HG02840 (cell line): ENCODE measurements around the gene ASPG.

Experiments used
- ATAC-seq: cut with Tn5 transposase; IDR thresholded peaks from one replicate; pipeline ENCODE4 v1.9.1; 2021; ENCODE audit warnings: mild to moderate bottlenecking, moderate library complexity, moderate number of reproducible peaks; ENCODE audit not compliant: unreplicated experiment, low FRiP score

Gene ASPG

DNA sequence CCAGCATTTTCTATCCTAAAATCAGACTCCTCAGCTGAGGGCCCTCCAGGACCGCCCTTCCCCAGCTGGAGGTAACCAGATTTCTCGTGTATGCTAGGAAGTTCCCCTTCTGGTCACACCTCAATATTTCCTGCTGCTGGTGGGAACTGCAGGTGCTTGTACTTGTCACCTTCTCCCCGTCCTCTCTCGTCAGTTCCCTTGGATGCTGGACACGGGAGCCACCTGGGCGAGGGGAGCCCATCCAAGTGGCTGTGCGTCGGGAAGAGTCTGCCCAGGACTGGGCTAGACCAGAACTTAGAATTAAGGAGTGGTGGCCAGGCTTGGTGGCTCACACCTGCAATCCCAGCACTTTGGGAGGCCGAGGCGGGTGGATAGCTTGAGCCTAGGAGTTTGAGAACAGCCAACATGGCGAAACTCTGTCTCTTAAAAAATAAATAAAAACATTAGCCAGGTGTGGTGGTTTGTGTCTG lies 29.7 kb downstream of the ASPG start:
- ATAC-seq = no peak

DNA sequence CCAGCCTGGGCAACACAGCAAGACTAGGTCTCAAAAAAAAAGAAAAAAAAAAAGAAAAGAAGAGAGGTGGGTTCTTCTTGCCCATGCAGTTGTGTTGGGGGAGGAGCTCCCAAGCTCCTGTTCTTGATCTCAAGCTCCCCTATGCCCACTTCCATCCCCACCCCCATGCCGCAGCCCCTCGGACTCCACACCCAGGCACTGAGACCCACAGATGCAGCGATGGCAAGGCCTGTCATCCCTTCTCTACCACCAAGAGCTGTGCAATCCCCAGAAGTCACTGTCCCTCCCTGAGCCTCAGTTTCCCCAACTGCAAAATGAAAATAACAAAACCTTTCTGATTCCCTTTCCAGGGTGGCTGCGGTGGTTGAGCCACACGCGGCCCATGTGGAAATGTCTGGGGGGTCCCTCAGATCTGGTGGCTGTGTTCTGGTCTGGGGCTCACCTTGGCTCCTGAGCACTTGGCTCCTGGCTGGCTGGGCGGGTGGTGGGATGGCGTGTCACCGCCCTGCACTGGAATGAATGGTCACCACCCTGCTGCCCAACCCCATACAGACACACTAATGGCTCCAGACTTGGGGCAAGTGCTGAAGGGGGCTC lies 30.3 kb downstream of the ASPG start:
- no peak for ATAC-seq

DNA sequence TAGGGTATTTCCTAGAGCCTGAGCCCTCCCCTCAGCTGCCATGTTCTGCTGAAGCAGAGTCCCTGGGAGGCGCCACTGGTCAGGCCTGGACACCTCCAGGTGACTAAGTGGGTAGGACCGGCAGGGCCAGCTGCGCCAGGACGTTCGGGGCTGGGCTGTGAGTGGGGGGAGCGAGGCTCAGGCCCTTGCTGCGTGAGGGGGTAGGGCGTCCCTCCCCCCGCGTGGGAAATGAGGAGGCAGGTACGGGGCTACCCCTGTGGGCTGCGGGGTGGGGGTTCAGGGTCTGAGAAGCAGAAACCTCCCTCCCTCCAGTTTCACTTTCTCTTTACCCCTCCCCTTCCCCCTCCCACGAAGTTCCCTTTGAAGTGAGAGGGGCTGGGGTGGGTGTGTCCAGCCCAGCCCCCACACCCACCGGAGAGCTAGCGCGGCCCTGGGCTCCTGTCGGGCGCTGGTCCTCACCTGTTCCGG lies 30.8 kb downstream of the ASPG start:
- no peak for ATAC-seq

DNA sequence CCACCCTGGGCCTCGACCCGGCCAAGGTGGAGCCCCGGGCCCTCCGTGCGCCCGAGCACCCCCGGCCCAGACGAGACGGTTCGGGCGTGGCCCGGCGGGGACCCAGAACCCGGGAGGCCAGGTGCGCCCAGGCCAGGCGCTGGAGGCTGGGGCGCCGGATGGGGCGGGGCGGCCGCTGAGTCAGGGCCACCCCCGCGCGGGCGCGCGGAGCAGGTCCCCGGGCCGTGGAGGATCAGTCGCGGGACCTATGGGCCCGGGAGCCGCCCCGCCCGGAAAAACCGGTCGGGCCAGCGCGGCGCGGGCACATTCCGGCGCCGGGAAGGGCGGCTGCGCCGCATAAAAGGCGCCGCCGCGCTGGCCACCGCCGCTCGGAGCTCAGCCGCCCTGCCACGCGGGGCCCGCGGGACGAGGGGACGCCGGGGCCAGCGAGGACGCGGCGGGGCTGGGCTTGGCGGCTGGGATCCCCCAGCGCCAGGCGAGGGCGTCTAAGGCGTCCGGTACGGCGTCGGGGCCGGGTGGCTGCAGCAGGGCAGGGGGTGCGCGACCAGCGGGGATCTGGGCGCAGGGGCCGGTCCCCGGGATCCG lies 31.3 kb downstream of the ASPG start:
- no peak for ATAC-seq

DNA sequence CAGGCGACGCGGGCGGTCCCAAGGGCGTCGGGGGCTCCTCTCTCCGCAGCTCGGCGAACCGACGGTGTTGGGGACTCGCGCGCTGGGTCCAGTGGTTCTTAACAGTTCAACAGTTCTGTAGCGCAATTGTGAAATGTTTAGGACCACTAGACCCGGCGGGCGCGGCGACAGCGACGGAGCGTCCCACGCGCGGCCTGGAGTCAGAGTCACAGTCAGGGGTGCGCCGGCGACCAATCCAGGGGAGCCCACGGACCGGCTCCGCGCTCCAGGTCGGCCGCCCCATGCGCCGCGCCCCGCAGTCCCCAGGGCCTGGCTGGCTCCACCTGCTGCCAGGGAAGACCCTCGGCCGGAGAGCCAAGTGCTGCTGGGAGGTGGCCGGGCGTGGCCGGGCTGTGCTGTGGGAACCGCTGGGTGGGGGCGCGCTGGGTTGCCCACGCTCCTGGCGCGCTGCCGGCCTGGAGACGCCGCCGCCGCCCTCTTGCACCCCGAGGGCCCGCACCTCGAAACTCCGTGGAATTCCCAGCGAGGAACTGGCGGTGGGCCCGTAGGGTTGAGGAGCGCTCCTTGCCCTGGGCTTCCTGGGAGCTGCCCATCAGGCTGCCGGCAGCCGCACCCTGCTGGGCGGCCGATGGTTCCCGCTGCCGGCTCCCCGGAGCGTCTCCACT lies 32.0 kb downstream of the ASPG start:
- no peak for ATAC-seq

DNA sequence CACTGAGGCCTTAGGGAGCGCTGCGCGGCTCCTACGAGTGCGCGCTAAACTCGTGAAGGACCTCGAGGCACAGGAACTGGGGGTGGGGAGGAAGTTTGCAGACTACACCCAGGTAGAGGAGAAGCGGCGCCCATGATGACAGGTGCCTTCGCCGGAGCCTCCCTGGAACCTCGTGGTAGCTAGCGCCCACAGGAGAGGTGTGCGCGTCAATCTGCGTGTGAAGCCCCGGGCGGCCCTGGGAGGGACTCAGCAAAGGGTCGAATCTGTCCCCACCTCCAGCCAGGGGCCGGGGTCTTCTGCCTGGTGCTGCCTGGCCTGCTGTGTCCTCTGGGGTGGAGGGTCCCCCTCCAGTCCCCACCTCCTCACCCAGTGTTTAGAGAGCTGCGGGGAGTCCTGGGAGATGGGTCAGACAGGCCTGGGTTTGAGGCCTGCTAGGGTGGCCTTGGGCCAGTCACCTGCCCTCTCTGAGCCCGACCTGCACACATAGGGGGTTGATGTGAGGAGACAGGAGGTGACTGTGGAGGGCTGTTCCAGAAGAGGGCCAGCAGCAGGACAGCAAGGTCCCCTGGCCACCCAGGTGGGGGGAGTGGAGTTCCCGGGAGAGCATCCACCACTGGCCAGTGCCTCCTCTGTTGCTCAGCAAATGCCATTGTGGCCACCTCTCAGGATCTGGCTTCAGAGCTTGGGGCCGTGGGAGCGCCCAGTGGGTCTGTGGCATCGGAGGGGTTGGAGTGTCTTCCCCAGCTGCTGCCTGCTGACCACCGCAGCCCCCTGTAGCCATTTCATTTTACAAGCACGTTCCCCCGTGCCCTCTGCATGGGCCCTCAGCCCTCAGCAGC lies 32.7 kb downstream of the ASPG start:
- ATAC-seq = no peak

DNA sequence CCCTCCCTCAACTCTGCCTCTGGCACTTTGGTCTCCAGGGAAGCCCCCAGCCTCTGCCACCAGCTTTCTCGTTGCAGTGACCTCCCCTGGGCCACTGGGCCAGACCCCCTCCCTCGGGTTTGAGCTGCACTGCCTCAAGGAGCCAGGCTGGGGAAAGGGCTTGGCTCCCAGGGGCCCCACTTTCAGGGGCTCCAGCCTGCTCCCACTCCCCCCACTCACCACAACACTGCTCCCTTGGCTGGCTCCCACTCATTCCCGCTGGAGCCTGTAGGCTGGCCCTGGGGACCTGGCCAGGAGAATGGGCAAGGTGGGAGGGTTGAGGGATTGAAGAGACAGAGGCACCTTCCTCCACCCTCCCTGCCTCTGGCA lies 33.6 kb downstream of the ASPG start:
- ATAC-seq = no peak

DNA sequence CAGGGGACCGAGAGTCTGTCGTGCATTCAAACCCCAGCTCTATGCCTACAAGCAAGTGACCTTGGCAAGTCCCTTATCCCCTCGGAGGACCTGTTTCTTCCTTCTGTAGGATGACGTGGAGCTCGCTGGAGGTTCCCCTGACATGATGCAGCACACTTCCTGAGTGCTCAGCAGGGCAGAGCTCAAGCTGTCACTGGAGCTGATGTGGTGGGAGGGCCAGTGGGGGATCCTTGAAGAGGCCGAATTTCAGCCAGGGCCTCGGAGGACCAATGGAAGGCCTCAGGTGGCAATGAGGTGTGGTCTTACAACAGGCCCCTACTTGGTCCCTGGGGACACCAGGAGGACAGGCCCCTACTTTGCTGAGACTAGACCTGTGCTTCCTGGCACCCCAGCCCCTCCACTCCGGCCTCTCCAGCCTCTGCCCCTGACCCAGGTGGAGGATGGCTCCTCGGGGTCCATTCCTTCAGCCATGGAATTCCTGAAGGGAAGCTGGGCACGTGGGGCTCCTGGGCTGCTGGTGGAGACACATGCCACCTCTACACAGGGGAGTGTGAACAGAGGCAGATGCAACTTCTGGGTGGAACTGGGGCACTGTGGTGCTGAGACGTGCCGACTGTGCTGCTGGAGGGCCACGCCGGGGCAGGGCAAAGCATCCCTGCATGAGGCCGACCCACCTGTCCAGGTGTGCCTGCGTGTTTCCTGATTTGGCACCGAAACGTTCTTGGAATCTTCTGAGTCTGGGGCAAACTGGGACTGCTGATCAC lies 34.2 kb downstream of the ASPG start:
- no peak for ATAC-seq

DNA sequence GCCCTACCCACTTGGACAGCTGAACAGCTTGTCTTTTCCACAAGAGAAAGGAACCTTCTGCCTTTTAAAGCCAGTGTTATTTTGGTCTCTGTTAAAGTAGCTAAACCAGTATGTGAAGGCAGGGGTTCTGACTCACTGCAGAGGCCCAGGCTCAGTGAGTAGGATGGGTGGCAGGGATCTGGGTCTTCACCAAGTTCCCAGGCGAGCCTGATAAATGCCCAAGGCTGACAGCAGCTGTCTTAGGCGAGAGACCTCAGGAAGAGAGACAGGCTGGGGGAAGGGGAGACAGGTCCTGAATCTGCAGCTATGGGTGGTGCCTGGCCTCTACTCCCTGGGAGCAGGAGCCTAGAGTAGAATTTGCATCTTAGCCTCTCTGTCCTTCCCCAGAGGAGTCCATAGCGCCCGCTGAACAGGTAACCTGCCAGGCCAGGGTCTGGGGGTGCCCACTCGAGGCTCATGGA lies 34.8 kb downstream of the ASPG start:
- no peak for ATAC-seq

DNA sequence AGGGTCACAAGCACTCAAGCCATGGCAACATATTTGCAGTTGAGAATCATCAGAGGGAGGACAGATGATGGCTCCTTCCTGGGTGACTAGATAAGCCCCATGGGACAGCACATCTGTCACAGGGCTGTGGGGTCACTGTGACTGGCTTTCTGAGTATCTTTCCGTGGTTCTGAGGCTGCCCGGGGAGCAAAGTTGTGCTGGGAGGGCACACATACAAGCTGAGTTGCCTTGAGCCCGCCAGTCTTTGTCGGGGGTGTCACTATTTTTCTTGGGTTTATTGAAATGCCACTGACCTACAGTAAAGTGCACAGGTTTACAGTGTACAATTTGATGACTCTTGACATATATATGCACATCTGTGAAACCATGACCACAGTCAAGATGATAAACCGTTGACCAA lies 35.6 kb downstream of the ASPG start:
- no peak for ATAC-seq

DNA sequence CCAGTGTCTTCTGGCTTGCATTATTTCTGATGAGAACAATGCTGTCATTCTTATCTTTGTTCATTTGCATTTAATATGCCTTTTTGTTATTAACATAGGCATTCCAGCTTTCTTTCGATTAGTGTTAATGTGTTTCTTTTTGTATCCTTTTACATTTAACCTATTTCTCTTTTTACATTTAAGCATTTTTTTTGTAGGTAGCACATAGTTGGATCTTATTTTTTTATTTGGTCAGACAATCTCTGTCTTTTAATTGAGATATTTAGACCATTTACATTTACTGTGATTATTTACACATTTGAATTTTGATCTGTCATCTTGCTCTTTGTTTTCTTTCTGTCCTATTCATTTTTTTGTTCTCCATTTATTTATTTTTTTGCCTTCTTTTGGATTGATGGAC lies 38.4 kb downstream of the ASPG start:
- no peak for ATAC-seq

DNA sequence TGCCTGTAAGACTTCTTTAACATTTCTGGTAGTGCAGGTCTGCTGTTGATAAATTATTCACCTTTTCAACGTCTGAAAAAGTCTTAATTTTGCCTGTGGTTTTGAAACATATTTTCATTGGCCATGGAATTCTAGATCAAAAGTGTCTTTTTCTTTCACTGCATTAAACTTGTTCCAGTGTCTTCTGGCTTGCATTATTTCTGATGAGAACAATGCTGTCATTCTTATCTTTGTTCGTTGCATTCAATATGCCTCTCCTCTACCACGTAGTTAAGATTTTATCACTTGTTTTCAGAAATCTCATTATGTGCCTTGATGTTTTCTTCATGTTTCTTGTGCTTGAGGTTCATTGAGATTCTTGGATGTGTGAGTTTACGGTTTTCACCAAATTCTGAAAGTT lies 39.5 kb downstream of the ASPG start:
- ATAC-seq = no peak

DNA sequence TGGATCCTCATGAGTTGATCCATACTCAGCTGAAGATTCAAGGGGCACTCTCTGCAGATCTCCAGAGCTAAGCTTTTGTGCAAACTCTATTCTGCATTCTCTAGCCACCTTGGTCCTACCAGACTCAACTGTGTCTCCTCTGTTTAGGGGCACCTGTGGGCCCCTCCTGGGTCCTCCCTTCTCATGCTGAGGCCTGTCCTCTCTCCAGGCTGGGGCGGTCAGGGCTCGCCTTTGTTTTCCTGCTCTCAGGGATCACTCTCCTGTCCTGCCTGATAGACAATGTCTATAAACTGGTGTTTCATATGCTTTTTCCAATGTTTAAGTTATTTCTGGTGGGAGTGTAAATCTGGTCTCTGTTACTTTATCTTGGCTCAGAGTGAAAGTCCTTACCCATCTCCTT lies 41.3 kb downstream of the ASPG start:
- ATAC-seq = no peak

DNA sequence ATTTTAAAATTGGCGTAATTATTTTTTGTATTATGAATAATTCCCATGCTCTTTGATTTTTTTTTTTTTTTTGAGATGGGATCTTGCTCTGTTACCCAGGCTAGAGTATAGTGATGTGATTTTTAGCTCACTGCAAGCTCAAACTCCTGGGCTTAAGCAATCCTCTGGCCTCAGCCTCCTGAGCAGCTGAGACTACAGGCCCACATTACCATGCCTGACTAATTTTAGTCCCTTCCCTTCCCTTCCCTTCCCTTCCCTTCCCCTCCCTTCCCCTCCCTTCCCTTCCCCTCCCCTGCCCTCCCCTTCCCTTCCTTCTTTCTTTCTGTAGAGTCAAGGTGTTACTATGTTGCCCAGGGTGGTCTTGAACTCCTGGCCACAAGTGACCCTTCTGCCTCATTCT lies 43.5 kb downstream of the ASPG start:
- ATAC-seq = no peak

DNA sequence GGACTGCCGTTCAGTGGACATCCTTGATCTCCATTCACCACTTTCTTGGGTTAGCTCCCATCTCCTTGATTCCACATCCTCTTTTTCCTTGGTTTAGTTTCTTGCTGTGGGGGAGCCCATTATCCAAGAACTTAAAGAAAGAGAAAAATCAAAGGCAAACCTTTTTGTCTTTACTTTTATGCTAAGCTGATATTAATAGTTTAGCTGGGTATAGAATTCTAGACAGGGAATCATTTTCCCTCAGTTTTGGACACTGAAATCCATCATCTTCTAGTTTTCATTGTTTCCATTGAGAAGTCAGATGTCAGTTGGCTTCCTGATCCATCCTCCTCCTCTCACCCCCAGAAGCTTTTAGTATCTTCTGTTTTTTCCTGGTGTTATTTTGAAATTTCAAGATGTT lies 44.1 kb downstream of the ASPG start:
- ATAC-seq = no peak

DNA sequence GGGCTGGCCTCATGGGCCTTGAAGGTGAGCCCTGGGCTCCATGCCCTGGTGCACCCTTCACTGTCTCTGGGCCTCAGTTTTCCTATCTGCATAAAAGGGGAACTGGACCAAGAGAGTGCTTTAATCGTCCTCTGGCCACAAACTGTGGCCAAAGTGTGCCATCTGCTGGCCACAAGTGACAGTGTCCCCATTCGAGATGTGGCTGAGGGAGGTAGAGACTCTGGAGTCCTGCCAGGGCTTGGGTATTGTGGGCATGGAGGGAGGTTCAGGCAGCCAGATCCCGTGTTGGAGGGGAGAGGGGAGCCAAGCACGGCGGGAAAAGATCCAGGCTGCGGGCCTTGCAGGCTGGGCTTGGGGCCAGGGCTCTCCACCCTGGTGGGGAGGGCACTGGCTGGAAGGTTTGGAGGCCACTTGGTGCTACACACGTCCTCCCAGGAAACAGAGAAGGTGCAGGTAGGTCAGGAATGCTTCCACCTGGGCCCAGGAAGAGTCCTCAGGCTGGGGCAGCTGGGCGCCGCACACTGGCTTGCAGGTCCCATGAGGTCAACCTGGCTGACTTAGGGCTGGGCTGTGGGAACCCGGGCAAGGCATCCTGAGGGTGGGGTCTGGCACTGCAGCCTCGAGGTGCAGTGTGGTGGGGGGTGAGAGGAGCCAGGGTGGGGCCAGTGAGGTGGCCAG lies 45.6 kb downstream of the ASPG start:
- ATAC-seq = no peak

DNA sequence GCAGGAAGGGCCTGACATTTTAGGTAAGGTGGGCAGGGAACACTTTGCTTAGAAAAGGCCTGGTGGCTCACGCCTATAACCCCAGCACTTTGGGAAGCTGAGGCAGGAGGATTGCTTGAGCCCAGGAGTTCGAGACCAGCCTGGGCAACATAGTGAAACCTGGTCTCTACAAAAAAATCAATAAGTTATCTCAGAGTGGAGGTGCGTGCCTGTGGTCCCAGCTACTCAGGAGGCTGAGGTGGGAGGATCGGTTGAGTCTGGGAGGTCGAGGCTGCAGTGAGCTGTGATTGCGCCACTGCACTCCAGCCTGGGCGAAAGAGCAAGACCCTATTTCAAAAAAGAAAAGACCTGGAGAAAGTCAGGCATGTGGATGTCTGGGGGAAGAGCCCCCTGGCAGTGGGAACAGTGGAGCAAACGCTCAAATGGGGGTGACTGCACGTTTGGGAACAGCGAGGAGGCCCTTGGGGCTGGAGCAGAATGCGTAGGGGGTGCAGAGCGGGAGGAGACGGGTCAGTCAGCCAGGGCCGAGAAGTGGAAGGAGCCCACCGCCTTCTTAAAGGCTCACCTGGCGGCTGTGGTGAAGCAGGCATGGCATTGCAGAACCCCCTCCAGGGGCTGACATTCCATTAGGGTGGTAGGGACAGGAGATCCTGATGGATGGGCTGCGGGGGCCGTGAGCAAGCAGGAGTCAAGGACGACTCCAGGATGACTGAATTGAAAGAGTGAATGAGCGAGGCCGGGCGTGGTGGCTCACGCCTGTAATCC lies 46.6 kb downstream of the ASPG start:
- ATAC-seq = no peak

DNA sequence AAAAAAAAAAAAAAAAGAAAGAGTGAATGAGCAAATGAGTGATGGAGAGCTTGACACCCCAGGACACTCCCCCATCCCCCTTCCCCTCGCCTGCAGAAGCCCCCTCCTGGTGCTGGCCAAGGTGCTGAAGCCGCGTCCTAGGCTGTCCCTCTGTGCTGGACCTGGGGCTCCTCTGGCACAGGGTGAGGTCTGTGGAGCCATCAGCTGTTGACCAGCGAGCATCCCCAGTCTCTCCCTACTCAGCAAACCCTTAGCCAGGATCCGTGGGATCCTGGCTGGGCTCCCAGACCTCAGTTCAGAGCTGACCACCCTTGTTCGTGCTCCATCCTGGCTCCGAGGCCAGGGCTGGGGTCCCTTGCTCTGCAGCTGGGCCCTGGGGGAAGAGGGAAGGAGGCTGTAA lies 47.5 kb downstream of the ASPG start:
- no peak for ATAC-seq

DNA sequence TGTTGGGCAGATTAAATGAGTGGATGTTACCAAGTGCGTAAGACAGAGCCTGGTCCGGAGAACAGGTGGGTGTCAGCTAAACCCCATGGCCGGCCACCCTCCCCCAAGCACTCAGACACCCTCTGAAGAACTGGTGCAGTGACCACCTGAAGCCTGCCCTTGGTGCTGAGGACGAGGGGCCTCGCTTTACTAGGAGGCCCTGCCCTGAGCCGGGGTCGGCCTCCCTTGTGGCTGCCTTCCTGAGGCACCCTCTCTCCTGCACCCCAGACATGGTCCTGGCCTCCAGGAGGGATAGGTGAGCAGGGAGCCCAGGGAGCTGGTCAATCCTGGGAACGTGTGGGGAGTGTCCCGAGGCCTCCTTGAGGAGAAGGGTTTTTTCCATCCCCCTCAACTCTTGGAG lies 48.0 kb downstream of the ASPG start:
- ATAC-seq = no peak
